Measurements from ENCODE around the gene SYCP2.

The SYCP2 gene

GRCh38 chr20:59832406-59833363, 100.8 kb downstream of the SYCP2 start:
- no peak for DNase-seq

- DNase-seq: no peak
Measured at GRCh38 chr20:59831916-59832270, 101.5 kb downstream of the SYCP2 start.

DNA sequence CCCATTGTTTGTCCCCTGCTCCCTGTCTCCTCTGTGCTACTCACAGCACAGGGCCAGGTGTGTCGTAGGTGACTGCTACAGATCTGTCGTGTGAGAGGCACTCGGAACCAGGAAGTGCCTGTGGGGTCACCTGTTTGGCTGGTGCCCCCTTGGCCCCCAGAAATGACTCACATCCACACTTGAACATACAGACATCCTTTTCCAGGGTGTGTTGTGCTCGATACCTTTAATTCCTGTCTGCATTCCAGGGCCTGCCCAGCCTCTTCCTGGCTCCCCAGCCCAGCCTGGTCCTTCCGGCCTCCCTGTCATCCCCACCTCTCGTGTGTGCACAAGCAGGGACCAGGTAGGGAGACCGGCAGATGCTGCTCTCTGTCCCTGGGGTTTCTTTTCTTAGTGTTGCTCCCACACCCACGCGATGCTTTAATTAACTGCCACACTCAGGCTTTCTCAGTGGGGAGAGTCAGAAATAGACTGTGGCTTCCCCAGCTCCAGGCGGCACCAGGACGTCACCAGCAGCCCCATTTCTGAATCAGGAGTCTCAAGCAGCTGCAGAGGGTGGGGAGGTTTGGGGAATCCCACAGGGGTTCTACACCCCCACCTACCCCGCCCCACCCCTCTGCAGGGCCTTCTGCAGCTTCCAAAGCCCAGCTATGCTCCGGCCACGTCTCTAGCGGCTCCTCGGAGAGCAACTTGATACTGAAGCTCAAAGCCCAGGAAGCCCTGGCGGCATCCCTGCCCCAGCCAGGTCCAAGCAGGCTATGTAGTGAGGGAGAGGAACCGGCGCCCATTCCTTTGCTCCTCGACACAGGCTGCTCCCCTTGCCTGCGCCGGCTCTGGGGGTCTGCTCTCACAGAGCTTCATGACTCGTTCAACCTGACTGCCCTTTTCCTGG, 102.2 kb downstream of the SYCP2 start:
- DNase-seq: no peak

GRCh38 chr20:59830665-59831023, 102.8 kb downstream of the SYCP2 start:
- no peak for DNase-seq

DNA sequence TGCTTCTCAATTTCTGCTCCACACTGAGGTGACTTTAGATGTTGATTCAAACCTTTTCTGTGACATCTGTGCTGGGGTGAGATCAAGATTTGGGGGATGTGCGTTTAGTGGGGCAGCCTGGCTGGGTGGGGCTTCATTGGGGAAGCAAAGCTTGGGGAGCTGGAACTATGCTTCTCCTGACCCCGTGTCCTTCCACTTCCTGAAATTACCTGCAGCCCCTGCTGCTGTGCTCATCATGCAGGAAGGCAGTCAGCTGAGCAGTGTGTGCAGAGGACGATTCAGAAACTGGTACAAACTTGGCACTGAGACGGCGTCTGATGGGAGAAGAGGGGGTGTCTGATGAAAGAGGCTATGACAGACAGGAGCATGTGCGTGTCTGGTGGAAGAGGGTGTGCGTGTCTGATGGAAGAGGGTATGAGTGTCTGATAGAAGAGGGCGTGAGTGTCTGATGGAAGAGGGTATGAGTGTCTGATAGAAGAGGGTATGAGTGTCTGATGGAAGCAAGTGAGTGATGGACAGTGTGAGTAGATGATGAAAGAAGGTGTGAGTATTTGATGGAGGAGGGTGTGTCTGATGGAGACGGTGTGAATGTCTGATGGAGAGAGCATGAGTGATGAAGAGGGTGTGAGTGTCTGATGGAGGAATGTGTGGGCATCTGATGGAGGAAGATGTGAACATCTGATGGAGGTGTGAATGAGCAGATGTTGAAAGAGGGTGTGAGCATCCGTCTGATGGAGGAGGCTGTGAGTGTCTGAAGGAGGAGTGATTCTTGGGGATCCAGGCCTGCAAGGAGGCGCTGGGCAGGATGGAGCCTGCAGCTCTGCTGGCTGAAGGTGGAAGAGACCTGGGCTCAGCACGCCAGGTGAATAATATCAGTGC, 103.4 kb downstream of the SYCP2 start:
- DNase-seq: no peak

DNA sequence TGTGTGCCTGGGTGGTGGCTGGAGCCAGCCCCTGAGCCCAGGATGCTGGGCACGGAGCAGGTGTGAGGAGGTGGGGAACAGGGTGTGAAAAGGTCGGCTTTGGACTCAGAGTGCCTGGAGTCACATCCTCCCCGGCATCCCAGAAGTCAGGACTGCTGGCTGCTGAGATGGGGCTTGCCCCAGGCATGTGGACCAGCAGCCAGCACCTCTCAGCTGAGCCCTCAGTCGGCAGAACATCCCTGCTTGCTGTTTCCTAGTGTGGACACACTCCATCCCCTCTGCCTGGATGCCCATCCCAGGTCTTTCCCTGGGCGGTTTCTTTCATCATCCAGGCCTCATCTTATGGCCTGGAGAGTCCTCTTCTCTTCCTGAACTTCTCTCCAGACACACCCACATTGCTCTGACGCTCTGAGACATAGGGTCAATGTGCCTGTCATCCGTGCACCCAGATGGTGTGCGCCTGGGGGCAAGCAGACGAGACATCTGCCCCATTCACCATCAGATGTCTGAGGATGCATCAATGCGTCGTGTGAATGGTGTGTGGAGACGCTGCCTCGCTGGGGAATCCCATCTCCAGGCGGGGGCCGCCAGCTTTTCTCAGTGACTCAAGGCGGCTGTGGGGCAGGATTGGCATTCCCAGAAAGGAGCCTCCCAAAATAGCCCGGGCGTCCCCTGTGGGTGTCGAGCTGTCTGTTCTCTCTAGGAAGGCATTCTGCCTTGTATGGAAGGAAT, 104.2 kb downstream of the SYCP2 start:
- DNase-seq: no peak

DNA sequence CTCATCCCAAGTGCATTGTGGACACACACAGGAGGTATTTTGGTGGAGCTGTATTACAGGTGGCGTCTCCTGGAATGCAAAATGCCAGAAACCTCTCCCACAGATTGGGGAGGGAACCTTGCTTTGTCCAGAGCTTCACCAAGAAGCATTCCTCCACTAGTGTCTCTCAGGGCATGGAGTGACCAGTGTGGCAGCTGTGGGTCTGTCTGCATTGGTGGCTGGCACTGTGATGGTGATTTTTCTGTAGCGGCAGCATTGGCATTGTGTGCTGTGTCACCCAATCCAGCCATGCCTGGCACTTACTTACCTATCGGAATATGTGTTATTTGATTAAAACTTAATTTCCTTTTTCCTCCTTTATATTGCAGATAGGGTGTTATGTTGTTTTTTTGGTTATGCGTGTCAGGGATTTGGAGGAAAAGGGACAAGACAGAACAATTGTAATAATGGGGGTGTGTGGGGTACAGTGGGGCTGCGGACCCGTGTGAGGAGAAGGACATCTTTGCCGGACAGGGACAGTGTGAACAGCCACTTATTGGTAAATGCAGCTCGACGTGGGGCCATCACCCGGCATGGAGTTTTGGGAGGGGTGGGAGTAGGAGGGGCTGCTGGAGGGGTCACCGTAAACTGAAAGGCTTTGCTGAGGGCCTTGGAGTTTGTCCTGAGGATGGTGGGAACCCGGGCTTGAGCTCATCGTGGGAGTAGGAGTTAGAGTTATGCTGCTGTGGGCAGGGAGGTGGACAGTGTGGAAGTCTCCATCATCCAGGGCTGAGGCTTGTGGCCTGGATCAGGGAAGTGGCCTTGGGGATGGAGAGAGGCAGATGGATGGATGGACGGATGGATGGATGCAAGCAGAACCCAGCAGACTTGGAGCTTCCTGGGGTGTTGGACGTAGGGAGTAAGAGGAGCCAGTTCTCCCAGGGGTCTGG, 105.0 kb downstream of the SYCP2 start:
- no peak for DNase-seq

GRCh38 chr20:59827138-59828056, 106.0 kb downstream of the SYCP2 start:
- no peak for DNase-seq

- no peak for DNase-seq
Measured at GRCh38 chr20:59825944-59826759, 107.3 kb downstream of the SYCP2 start.

DNA sequence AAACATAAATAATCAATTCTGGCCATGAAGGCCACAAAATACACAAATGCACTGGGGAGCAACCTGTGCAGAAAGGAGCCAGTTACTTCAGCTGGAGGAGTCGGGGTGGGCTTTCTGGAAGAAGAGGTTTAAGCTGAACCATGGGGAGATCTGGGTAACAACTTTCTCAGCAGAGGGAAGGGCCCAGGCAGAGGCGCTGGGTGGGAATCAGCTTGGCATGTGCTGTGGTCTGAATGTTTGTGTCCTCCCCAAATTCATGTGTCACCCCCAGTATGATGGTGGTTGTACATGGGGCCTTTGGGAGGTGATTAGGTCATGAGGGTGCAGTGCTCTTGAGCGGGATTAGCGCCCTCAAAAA, 107.9 kb downstream of the SYCP2 start:
- no peak for DNase-seq

DNA sequence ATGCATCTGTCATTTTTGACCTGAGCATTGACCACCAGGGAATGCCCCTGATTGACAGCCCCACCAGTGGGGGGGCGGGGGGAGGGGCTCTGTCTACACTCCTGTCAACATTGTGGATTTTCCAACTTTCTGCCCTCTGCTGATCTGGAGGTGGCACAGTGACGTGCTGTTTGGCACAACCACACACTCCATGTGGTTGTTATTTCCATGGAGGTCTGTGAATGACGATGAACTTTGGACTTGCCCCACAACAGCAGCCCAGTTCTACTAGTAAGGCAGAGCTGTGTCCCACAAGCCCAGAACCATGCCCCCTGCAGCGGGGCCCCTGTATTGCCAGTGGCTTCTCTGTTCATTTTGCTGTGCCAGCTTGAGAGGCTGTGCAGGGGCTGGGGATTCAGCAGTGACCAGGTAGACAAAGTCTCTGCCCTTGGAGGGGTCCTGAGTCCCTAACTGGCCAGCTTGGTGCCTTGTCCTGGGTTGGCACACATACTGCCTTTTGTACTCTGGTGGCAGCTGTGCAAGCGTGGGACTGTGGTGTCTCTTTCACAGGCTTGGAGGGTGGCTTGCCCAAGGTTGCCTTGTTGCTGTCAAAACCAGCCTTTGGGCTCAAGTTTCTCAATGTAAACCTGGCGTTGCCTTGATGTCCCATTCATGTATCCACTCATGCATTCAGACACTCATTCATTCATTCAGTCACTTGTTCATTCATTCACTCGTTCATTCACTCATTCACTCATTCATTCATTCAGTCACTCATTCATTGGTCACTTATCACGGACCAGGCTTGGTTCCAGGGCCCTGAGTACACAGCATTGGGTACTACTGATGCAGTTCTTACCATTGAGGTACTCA, 108.5 kb downstream of the SYCP2 start:
- DNase-seq: no peak

DNA sequence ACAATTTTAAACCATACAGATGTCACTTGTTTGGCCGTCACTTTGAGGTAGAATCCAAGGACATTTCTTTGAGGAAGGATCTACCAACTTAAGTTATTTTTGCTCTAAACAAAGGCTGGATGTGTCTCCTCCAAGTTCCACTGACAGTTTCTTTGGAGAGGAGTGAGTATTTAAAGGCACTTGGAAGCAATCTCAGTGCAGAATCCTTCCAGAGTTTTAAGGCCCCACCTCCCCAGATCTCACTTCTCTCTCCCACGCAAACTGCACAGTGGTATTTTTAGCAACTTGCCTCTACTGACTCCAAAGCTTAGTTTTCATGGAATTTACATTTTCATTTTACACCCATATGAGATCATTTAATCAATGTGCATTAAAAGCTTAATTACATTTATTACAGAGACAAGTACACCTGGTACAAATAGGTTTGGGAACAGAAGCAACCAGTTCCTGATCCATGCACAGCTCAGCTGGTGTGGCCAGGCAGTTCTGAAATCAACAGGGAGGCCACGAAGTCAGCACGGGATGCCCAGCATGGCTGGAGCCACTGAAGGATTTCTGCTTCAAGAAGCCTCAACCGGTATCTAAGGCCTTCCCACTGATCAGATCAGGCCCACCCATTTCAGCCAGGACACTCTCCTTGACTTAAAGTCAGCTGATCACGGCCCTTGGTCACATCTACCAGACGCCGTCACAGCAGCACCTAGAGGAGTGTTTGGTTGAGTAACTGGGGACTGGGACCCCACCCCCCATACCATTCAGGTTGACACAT, 109.8 kb downstream of the SYCP2 start:
- no peak for DNase-seq

GRCh38 chr20:59823030-59823423, 110.4 kb downstream of the SYCP2 start:
- DNase-seq: no peak

- no peak for DNase-seq
Measured at GRCh38 chr20:59822291-59823029, 111.0 kb downstream of the SYCP2 start.

- DNase-seq: no peak
Measured at GRCh38 chr20:59821788-59822187, 111.6 kb downstream of the SYCP2 start.

GRCh38 chr20:59821201-59821600, 112.2 kb downstream of the SYCP2 start:
- DNase-seq: no peak
